Panc1 (cell line): ENCODE measurements around the gene DPP8.

Experiments
- POLR2AphosphoS5 ChIP-seq: IDR thresholded peaks from 2 replicates; pipeline ENCODE4 v1.6.1; 2012; ENCODE audit warnings: mild to moderate bottlenecking, low read depth, low read length, moderate library complexity
- SIN3A ChIP-seq: IDR thresholded peaks from 2 replicates; pipeline ENCODE4 v1.6.1; 2012; ENCODE audit warnings: low read depth, mild to moderate bottlenecking, low read length, moderate library complexity, borderline replicate concordance; ENCODE audit not compliant: insufficient read depth
- TCF7L2 ChIP-seq: IDR thresholded peaks from 2 replicates; pipeline ENCODE4 v1.6.1; 2011; ENCODE audit warnings: mild to moderate bottlenecking, low read depth, low read length, inconsistent platforms
- TF ChIP-seq, protein P1 (sequence below): fragments of 450-650 bp; IDR thresholded peaks from 2 replicates; pipeline ENCODE4 v1.5.1; 2017; ENCODE audit warnings: mild to moderate bottlenecking
- TF ChIP-seq, protein P2 (sequence below), 2 experiments: IDR thresholded peaks; 2 replicates each; pipeline ENCODE4 v1.6.1; 2011 to 2012; ENCODE audit warnings: low read depth in 2 of 2, control low read depth in 1 of 2, low read length in 1 of 2, mild to moderate bottlenecking in 1 of 2, moderate library complexity in 1 of 2; ENCODE audit not compliant: insufficient read depth in 1 of 2

DNA sequence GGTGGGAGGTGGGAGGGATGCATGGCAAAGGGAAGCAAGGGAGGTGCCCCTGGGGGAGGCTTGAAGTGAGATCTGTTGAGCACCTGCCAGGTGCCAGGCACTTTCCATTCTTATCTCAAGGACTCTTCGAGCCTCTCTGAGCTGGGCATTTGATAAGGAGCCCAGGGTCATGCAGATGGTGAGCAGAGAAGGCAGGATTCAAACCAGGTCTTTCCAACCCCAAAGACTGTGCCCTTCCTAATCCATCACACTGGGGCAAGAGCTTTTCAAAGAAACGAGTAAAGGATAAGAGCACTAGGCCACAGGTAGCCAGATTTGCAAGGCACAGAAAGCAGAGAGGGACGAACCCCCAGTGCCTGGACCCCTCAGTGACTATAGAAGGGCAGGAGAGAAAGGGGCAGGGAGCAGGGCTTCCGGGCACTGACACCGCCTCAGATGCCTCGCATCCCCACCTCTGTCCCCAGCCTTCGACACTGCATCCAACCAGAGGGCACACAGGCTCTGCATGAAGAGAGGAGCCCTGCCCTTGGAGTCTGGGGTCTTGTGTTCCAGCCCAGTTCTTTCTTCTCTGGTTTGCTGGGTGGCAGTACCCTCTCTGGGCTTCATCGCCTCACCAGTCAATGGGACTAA lies 115.8 kb downstream of the DPP8 start:
- TF ChIP-seq, protein P1, sequence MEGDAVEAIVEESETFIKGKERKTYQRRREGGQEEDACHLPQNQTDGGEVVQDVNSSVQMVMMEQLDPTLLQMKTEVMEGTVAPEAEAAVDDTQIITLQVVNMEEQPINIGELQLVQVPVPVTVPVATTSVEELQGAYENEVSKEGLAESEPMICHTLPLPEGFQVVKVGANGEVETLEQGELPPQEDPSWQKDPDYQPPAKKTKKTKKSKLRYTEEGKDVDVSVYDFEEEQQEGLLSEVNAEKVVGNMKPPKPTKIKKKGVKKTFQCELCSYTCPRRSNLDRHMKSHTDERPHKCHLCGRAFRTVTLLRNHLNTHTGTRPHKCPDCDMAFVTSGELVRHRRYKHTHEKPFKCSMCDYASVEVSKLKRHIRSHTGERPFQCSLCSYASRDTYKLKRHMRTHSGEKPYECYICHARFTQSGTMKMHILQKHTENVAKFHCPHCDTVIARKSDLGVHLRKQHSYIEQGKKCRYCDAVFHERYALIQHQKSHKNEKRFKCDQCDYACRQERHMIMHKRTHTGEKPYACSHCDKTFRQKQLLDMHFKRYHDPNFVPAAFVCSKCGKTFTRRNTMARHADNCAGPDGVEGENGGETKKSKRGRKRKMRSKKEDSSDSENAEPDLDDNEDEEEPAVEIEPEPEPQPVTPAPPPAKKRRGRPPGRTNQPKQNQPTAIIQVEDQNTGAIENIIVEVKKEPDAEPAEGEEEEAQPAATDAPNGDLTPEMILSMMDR = no peak
- TF ChIP-seq TCF7L2 (no peak), SIN3A (no peak), POLR2AphosphoS5 (no peak)
- TF ChIP-seq, protein P2, sequence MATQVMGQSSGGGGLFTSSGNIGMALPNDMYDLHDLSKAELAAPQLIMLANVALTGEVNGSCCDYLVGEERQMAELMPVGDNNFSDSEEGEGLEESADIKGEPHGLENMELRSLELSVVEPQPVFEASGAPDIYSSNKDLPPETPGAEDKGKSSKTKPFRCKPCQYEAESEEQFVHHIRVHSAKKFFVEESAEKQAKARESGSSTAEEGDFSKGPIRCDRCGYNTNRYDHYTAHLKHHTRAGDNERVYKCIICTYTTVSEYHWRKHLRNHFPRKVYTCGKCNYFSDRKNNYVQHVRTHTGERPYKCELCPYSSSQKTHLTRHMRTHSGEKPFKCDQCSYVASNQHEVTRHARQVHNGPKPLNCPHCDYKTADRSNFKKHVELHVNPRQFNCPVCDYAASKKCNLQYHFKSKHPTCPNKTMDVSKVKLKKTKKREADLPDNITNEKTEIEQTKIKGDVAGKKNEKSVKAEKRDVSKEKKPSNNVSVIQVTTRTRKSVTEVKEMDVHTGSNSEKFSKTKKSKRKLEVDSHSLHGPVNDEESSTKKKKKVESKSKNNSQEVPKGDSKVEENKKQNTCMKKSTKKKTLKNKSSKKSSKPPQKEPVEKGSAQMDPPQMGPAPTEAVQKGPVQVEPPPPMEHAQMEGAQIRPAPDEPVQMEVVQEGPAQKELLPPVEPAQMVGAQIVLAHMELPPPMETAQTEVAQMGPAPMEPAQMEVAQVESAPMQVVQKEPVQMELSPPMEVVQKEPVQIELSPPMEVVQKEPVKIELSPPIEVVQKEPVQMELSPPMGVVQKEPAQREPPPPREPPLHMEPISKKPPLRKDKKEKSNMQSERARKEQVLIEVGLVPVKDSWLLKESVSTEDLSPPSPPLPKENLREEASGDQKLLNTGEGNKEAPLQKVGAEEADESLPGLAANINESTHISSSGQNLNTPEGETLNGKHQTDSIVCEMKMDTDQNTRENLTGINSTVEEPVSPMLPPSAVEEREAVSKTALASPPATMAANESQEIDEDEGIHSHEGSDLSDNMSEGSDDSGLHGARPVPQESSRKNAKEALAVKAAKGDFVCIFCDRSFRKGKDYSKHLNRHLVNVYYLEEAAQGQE (IDR thresholded peaks at IDR 0.05; ENCODE audit: insufficient read depth in 1 of 2, low read depth in 2 of 2, low read length in 1 of 2) = no peak
